ENCODE results near the gene LYPD3. TPM values are rescaled to one million over a fixed set of nuclear protein-coding genes. Genes with fewer than 3 reads are reported as not detected.

LYPD3 gene
- total and polyA plus RNA-seq, 2 experiments from 2014 or later = 3.3 to 4.6 TPM

- TF ChIP-seq CTCF (conservative IDR thresholded peaks at IDR 0.05; ENCODE audit: low read depth in 2 of 2) (no peak), REST (IDR thresholded peaks at IDR 0.05; ENCODE audit: unreplicated experiment) (no peak), CREB1 (CRISPR knock-in tag; IDR thresholded peaks at IDR 0.05; ENCODE audit: low read depth) (no peak)
Measured at GRCh38 chr19:43482193-43482592, 16.8 kb upstream of the LYPD3 start (continued).

GRCh38 chr19:43481701-43482100, 16.3 kb upstream of the LYPD3 start:
- Mint-ChIP-seq H3K27ac (no peak overlapping the region), H3K36me3 (ENCODE audit: low read depth) (no peaks in the 10 kb centered on the region), H3K4me3 (no peak overlapping the region), H3K27me3 (ENCODE audit: insufficient read depth, low read depth, poor library complexity) (peaks cover 3% of the 10 kb centered on the region), H3K4me1 (no peaks in the 10 kb centered on the region), H3K9me3 (no peaks in the 10 kb centered on the region)
- ATAC-seq (no peak), DNase-seq (ENCODE audit: low spot score) (no peak)
- H3K9me2 ChIP-seq (ENCODE audit: insufficient read depth) = no peaks in the 10 kb centered on the region
- no peak overlapping the region for H3K27ac ChIP-seq (ENCODE audit: low read depth)
- 0 out of 2 replicates have a peak, but pooled peaks cover under 1% of the 10 kb centered on the region for H3K4me1 ChIP-seq (ENCODE audit: insufficient read depth)
- no peak overlapping the region for H3K4me2 ChIP-seq
- H3K27me3 ChIP-seq (ENCODE audit: insufficient read depth) = no peaks in the 10 kb centered on the region
- H3F3A ChIP-seq (replicated peaks; ENCODE audit: low read depth) = no peaks in the 10 kb centered on the region
- H3K36me3 ChIP-seq (ENCODE audit: insufficient read depth) = no peaks in the 10 kb centered on the region
- no peak overlapping the region for H2AFZ ChIP-seq
- H3K4me3 ChIP-seq = no peak overlapping the region
- no peaks in the 10 kb centered on the region for H3K79me2 ChIP-seq (replicated peaks; ENCODE audit: insufficient read depth)
- H4K20me1 ChIP-seq (replicated peaks; ENCODE audit: insufficient read depth) = no peaks in the 10 kb centered on the region
- TF ChIP-seq REST (IDR thresholded peaks at IDR 0.05; ENCODE audit: unreplicated experiment) (no peak), JUNB (IDR thresholded peaks at IDR 0.05; ENCODE audit: unreplicated experiment) (no peak), STAT1 (IDR thresholded peaks at IDR 0.05; ENCODE audit: unreplicated experiment) (no peak), ZNF331 (CRISPR knock-in tag; IDR thresholded peaks at IDR 0.05; ENCODE audit: low read depth) (no peak), NANOG (IDR thresholded peaks at IDR 0.05; ENCODE audit: borderline replicate concordance) (no peak), CTCF (conservative IDR thresholded peaks at IDR 0.05; ENCODE audit: low read depth in 2 of 2) (no peak), EZH2 (IDR thresholded peaks at IDR 0.05; ENCODE audit: low read depth, unreplicated experiment) (no peak), EZH2phosphoT487 (IDR thresholded peaks at IDR 0.05; ENCODE audit: unreplicated experiment) (no peak), CREB1 (CRISPR knock-in tag; IDR thresholded peaks at IDR 0.05; ENCODE audit: low read depth) (no peak), ZNF114 (CRISPR knock-in tag; IDR thresholded peaks at IDR 0.05) (no peak), POLR2AphosphoS5 (IDR thresholded peaks at IDR 0.05; ENCODE audit: low read depth) (no peak)
- TF ChIP-seq, protein P1, sequence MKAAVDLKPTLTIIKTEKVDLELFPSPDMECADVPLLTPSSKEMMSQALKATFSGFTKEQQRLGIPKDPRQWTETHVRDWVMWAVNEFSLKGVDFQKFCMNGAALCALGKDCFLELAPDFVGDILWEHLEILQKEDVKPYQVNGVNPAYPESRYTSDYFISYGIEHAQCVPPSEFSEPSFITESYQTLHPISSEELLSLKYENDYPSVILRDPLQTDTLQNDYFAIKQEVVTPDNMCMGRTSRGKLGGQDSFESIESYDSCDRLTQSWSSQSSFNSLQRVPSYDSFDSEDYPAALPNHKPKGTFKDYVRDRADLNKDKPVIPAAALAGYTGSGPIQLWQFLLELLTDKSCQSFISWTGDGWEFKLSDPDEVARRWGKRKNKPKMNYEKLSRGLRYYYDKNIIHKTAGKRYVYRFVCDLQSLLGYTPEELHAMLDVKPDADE (IDR thresholded peaks at IDR 0.05) = no peak
